ENCODE measurements around the gene SLC23A2. TPM values are rescaled to one million over a fixed set of nuclear protein-coding genes. Genes with fewer than 3 reads are reported as not detected.

The SLC23A2 gene
- total RNA-seq, 2 donors from 2014 or later, result 12.3 to 13.7 TPM

DNA sequence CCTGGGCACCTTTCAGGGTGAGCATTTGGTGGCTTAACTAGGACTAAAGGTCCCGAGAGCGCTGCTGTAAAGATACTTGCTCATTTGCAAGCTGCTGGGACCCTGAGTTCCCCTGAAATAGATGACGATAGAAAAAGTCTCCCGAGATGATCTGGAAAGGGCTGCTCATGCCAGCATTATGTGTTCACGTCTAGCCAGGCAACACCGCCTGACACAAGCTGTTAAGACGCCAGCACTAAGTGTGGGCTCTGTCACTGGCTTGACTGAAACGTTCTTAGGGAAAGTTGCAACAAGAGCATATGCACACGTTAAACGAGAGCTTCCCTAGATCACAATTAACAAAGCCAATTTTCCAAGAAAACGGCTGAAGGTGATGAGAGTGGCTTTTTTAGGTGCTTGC is 113.7 kb downstream of the SLC23A2 start:
- H3K9me3 ChIP-seq (ENCODE audit: control insufficient read depth, low read length), result no peaks in the 10 kb centered on the region
- H3K27me3 Mint-ChIP-seq (ENCODE audit: insufficient read depth), result no peaks in the 10 kb centered on the region
- no peaks in the 10 kb centered on the region for H3K4me1 ChIP-seq (ENCODE audit: control insufficient read depth, insufficient read depth, low read length)
- H3K27me3 ChIP-seq (ENCODE audit: control insufficient read depth, insufficient read depth, low read length, poor library complexity, severe bottlenecking), result no peaks in the 10 kb centered on the region
- peaks cover 3% of the 10 kb centered on the region for H3K36me3 ChIP-seq (ENCODE audit: control insufficient read depth, insufficient read depth, low read length)
- peaks cover 5% of the 10 kb centered on the region for H3K4me1 Mint-ChIP-seq
- H3K9ac ChIP-seq (ENCODE audit: extremely low read depth, low read length, poor library complexity, severe bottlenecking), result no peak overlapping the region
- peaks cover 5% of the 10 kb centered on the region for H3K36me3 Mint-ChIP-seq (ENCODE audit: low read depth)
- H3K27ac Mint-ChIP-seq, result no peak overlapping the region
- TF ChIP-seq, protein P1, sequence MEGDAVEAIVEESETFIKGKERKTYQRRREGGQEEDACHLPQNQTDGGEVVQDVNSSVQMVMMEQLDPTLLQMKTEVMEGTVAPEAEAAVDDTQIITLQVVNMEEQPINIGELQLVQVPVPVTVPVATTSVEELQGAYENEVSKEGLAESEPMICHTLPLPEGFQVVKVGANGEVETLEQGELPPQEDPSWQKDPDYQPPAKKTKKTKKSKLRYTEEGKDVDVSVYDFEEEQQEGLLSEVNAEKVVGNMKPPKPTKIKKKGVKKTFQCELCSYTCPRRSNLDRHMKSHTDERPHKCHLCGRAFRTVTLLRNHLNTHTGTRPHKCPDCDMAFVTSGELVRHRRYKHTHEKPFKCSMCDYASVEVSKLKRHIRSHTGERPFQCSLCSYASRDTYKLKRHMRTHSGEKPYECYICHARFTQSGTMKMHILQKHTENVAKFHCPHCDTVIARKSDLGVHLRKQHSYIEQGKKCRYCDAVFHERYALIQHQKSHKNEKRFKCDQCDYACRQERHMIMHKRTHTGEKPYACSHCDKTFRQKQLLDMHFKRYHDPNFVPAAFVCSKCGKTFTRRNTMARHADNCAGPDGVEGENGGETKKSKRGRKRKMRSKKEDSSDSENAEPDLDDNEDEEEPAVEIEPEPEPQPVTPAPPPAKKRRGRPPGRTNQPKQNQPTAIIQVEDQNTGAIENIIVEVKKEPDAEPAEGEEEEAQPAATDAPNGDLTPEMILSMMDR (conservative IDR thresholded peaks at IDR 0.05), result no peak
- no peak overlapping the region for H3K27ac ChIP-seq (ENCODE audit: low read depth, low read length)
- 81 to 86% methylated on average over 11 of the region's 11 CpGs for WGBS, 2 experiments (ENCODE audit: insufficient coverage in 1 of 2, insufficient read length in 1 of 2)
- H3K4me3 ChIP-seq (ENCODE audit: low read length), result no peak overlapping the region
- no peak for DNase-seq
- H3K9me3 Mint-ChIP-seq, result no peaks in the 10 kb centered on the region
- no peak overlapping the region for H3K4me3 Mint-ChIP-seq

- Histone ChIP-seq H3K36me3 (ENCODE audit: control insufficient read depth, insufficient read depth, low read length) (peaks cover 3% of the 10 kb centered on the region), H3K4me3 (ENCODE audit: low read length) (no peak overlapping the region), H3K27me3 (ENCODE audit: control insufficient read depth, insufficient read depth, low read length, poor library complexity, severe bottlenecking) (no peaks in the 10 kb centered on the region), H3K27ac (ENCODE audit: low read depth, low read length) (no peak overlapping the region), H3K9me3 (ENCODE audit: control insufficient read depth, low read length) (no peaks in the 10 kb centered on the region), H3K9ac (ENCODE audit: extremely low read depth, low read length, poor library complexity, severe bottlenecking) (no peak overlapping the region), H3K4me1 (ENCODE audit: control insufficient read depth, insufficient read depth, low read length) (no peaks in the 10 kb centered on the region)
- Mint-ChIP-seq H3K27ac (no peak overlapping the region), H3K27me3 (ENCODE audit: insufficient read depth) (no peaks in the 10 kb centered on the region), H3K4me3 (no peak overlapping the region), H3K4me1 (peaks cover 5% of the 10 kb centered on the region), H3K9me3 (no peaks in the 10 kb centered on the region), H3K36me3 (ENCODE audit: low read depth) (peaks cover 5% of the 10 kb centered on the region)
- 92 to 98% methylated on average over 5 to 8 of the region's 8 CpGs for WGBS, 2 experiments (ENCODE audit: insufficient coverage in 1 of 2, insufficient read length in 1 of 2)
- TF ChIP-seq, protein P1 (conservative IDR thresholded peaks at IDR 0.05), result no peak
- peak; percentile 15 for DNase-seq
Measured at GRCh38 chr20:4886771-4887527, 114.4 kb downstream of the SLC23A2 start.

DNA sequence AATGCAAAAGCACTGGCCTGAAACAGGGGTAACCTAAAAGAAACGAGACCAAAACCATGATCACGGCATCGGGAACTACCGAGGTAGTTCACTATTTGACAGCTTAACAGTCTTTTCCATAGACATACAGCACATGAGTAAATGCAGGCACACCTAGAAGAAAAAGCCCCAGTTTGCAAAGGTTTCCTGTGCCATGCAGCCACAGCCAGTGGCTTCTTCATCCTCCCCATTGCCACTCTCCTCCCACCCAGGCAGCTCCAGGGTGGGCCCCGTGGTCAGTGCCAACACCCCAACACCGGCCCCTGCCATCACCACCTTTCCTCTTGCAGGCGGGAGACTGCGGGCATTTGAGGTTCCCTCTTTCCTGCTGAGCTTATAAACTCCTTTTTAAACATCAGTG is 115.4 kb downstream of the SLC23A2 start:
- H3K36me3 Mint-ChIP-seq (ENCODE audit: low read depth), result peaks cover 8% of the 10 kb centered on the region
- TF ChIP-seq, protein P1 (conservative IDR thresholded peaks at IDR 0.05), result no peak
- H3K4me3 ChIP-seq (ENCODE audit: low read length), result no peak overlapping the region
- no peaks in the 10 kb centered on the region for H3K9me3 ChIP-seq (ENCODE audit: control insufficient read depth, low read length)
- peaks cover 3% of the 10 kb centered on the region for H3K36me3 ChIP-seq (ENCODE audit: control insufficient read depth, insufficient read depth, low read length)
- H3K27me3 ChIP-seq (ENCODE audit: control insufficient read depth, insufficient read depth, low read length, poor library complexity, severe bottlenecking), result no peaks in the 10 kb centered on the region
- DNase-seq, result peak; percentile 12
- H3K4me1 ChIP-seq (ENCODE audit: control insufficient read depth, insufficient read depth, low read length), result no peaks in the 10 kb centered on the region
- H3K9me3 Mint-ChIP-seq, result no peaks in the 10 kb centered on the region
- 90 to 93% methylated on average over 8 of the region's 8 CpGs for whole genome bisulfite sequencing, 2 experiments (ENCODE audit: insufficient coverage in 1 of 2, insufficient read length in 1 of 2)
- H3K4me3 Mint-ChIP-seq, result no peak overlapping the region
- no peak overlapping the region for H3K27ac Mint-ChIP-seq
- peaks cover 5% of the 10 kb centered on the region for H3K4me1 Mint-ChIP-seq
- H3K27me3 Mint-ChIP-seq (ENCODE audit: insufficient read depth), result no peaks in the 10 kb centered on the region
- no peak overlapping the region for H3K9ac ChIP-seq (ENCODE audit: extremely low read depth, low read length, poor library complexity, severe bottlenecking)
- H3K27ac ChIP-seq (ENCODE audit: low read depth, low read length), result no peak overlapping the region

Measured in endodermal cell (in vitro differentiated cells).